TTC549 (cell line): Measurements from ENCODE around the gene RAE1.
"Not testable (repeated sequence)": the region's sequence is repeated elsewhere in the genome, so short reads cannot be mapped to it uniquely, and the experiment has no call there.

Source experiments
- FAIRE-seq: peaks from 2 replicates; lab custom pipeline; 2012; peaks lifted over from hg19 to GRCh38; lab: Jason Lieb, UNC

RAE1 gene

DNA sequence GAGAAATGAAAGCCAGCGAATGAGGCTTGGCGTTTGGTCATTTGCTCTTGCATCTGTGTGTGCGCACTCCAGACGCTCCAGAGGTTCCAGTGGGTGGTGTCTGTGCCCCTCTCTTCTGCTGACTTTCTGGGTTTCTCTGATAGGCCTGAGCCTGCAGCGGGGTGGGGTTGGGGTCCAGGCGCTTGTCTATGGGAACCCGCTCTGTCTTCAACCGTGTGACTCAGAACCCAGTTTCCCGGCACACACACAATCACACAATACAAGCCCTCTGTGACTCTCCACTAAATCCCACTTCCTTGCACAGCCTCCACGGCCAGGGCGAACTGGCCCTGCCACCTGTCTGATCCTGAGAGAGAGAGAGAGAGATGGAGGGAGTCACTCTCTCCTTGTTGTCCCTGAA, 64.7 kb downstream of the RAE1 start:
- FAIRE-seq = no peak

DNA sequence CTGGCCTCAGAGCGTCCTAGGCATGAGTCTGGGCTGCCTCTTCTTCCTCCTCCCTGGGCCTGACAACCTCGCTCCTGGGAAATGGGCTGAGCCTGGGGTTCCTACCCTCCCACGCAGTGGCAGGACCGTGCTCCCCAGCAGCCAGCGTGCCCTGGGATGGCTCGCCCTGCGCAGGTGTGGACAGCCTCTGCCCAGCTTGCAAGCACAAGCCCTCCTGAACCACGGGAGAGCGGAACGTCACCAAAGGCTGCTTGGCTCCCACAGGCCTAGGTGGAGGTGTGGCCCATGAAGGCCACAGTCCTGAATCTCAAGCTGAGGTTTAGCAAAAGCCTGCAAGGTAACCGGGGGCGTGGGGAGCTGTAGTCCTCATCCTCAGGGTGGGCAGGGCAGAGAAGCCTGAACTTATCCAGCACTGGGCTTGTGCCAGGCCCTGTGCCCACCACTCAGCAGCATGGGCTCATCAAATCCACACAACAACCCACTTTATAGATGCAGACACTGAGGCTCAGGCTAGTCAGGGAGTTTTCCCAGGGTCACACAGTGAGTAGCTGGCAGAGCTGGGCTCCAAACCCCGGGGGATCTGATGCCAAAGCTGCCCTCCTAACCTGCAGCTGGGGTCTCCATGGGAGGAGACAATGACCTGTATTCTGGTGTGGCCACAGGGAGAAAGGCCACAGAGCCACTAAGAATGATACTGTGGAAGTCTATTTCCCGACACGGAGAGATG, 65.4 kb downstream of the RAE1 start:
- no peak for FAIRE-seq

DNA sequence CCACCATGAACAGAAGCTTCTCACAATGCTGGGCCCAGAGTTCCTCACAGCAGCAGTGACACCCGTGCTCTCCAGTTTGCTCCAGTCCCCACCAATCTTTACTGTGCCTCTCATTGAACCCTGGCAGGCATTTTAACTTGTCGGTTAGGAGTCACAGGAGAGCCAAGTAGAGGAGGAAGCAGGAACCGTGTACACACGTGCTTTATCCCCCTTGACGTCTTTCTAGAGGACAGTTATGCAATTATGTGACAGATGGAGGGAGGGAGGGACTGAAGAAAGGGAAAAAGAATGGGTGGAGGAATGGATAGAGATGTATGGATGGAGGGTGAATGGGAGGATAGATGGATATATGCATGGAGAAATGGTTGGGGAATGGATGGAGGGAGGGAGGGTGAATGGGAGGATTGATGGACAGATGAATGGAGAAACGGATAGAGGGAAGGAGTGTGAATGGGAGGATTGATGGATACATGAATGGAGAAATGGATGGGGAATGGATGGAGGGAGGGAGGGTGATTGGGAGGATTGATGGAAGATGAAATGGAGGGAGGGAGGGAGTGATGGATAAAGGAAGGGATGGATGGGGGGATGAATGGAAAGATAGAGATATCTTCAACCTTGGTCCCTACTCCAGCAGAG, 66.1 kb downstream of the RAE1 start:
- no peak for FAIRE-seq

DNA sequence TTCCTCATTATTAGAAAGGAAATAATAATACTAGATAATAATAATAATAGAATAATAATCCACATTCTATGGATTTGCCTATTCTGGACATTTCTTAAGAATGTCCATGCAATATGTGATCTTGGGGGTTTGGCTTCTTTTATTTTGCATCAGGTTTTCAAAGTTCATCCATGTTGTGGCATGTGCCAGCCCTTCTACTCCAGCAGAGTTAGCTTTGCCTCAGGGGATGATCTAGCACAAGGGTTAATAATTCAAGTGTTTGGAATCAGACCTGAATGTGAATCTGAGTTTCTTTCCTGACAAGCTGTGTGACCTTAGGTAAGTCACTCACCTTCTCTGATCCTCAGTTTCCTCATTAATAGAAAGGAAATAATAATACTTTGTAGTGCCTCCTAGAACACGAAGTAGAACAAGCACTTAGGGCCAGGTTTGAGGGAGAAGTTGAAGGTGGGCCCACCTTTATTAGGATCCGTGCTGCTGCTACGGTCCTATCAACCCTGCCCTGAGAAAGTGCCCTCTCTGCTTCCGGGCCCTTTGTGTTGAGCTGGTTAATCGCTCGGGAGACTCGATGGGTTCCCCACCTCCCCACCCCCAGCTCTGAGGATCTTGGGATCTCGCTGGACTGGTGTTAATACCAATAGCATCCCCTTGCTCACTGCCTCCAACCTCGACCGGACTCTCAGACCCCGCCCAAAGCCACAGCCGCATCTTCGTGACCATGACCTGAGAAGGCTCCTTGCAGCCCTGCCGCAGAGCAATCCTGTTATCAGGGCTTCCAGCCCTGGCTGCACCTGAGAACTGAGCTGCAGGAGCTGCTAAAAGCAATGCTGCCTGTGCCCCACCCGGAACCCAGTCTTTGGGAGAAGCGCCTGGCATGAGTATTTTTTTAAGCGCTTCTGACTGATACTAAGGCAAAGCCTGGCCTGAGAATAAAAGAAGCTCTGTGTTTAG, 67.0 kb downstream of the RAE1 start:
- FAIRE-seq = no peak

DNA sequence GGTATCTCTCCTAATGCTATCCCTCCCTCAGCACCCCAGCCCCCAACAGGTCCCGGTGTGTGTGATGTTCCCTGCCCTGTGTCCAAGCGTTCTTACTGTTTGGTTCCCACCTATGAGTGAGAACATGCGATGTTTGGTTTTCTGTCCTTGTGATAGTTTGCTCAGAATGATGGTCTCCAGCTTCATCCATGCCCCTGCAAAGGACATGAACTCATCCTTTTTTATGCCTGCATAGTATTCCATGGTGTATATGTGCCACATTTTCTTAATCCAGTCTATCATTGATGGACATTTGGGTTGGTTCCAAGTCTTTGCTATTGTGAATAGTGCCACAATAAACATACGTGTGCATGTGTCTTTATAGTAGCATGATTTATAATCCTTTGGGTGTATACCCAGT, 68.4 kb downstream of the RAE1 start:
- FAIRE-seq = not testable (repeated sequence)

DNA sequence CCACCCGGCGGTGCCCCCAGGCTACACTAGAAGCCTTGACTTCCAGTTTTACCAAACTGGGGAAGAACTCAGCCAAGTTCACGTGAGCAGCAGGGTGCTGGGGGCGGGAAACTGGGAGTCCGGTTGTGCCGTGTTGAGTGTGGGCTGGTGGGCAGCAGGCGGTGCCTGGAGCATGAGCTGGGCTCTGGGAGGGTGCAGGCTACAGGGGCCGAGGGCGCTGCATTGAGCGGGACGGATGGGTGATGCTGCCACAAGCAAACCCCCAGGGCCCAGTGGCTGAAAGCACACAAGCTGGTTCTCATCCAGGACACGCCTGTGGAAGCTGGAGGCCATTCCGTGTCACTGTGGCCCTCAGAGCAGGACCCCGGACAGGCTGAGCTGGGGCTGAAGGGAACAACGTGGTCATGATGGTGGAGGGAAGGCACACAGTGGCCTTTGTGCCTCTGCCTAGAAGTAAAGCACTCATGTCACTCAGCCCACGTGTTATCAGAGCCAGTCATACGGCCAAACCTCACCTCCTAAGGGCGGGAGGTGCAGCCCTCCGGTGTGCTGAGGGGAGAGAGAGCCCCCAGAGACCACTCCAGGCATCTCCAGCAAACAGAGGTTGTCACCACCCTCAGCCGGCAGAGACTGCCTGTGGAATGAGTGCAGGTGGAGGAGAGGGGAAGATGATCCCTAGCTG, 69.7 kb downstream of the RAE1 start:
- FAIRE-seq = no peak

DNA sequence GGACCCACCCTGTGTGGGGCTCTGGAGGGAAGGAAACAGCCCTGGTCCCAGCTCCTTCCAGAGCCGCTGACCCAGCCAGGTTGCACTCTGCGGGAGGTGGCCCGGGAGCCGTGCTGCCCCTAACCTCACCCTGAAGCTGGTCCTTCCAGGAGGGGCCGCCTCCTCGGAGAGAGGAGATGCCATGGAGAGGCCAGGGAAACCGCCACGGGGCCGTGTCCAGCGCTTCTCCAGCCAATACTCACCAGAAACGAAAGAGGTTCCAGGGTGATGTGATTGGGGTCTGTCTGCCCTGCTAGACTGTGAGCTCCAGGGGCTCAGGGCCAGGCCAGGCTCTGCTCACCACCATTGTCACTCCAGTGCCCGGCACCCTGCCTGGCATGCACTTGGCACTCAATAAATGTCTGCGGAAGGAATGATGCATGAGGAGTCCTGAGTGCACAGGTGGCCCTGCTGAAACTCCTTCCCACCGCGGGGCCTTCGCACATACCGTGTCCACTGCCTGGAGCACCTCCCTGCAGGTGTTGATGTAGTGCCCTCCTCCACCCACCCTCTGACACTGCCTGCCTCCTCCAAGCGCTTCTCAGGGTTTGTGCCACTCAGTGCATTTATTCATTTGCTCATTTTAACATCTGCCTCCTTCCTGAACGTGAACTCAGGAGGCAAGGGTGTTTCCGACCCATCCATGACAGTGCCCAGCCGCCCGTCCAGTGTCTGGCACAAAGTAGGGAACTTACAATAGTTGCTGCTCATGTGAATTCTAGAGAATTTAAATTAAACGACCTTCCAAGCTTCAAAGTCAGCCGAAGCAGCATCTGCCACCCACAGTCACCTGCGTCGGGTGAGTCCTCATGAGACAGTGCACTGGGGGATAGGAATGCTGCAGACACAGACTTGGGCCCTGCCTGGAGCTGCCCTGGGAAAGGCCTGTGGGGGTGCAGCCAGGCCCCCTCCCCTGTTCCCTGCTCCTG, 70.5 kb downstream of the RAE1 start:
- FAIRE-seq = no peak

DNA sequence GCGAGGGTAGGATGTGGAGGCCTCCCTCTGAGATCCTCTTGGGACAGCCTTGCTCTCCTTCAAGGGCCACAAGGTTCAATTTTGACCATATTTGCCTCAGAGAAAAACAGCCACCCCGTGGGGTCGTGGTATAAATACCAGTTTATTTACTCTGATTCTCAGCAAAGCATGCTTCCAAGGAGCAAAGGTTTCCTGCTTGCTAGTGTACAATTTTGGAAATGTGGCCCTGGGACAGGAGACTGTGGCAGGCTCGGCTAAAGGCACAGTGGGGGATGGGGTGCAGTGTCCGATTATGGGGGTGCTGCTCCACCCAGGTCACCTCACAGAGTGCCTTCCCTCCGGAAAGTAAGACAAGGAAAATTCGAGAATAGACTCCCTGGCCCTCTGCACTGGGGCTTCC, 71.2 kb downstream of the RAE1 start:
- FAIRE-seq = no peak

DNA sequence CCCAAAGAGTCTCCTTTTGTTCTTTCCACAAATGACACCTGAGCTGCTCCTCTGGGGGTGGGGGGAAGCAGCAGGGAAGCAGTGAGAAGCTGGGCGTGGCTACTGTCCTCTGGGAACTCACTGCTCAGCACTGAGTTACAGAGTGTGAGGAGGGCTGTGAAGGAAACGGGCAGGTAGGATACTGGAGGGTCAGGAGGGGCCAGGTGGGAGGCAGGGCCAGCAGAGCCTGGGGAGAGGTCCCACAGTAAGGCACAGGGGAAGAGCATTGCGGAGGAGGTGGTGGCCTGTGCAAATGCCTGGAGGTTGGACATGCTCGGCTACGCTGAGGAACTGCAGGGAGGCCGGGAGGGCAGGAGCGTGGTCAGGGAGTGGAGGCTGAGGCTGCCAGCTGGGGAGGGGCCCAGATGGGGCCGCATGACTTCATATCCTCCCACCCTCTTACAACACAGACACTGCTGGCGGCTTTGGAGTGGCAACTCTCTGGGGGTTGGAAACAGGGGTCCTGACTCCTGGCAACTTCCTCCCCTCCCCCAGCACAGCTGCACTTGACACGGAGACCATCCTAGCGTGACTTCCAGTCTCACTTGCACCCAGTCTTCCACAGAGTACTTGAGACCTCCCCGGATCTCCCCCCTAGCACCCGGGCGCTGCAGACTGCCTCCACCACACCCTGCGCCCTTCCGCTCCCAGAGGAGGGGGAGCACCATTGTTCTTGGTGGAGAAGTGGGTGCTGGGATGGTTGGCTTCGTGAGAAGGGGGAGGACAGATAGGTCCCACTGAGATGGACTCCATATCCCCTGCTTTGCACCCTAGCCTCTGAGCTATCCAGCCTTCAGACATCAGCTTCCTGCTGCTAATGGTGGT, 74.3 kb downstream of the RAE1 start:
- no peak for FAIRE-seq

DNA sequence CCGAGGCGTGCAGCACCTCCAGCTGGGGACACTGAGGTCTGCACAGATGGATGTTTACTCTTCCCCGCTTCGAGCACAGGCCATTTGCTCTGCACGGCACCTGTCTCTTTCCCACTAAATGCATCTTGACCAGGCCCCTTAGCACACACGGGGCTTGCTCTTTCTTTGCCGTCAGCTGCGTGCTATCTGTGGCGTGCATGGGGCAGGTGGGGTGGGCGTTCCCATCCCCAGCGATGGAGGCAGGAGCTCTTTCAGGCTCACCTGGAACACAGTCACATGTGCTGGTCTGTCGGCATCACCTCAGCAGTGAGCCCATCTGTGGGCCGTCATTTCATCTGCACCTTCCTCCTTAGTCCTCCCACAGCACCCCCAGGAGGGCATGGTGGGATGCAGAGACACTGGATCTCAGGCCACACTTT, 75.2 kb downstream of the RAE1 start:
- no peak for FAIRE-seq

DNA sequence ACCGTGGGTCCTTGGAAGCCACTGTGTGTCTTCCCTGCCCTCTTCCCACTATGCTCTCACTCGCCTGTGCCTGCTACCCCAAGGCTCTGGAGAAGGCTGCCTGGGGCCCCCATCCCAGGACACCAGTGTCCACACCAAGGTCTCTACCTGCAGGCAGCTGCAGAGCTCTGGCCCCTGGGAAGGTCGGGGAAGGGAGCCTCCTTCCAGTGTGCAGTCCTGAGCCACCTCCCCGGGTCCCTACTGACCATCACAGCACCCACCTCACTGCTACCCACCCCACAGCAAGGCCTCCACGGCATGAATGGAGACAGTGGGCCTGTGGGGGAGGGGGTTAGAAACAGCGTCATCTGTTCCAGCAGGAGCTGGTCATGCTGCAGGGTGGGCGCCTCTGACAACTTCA, 75.8 kb downstream of the RAE1 start:
- FAIRE-seq = no peak

DNA sequence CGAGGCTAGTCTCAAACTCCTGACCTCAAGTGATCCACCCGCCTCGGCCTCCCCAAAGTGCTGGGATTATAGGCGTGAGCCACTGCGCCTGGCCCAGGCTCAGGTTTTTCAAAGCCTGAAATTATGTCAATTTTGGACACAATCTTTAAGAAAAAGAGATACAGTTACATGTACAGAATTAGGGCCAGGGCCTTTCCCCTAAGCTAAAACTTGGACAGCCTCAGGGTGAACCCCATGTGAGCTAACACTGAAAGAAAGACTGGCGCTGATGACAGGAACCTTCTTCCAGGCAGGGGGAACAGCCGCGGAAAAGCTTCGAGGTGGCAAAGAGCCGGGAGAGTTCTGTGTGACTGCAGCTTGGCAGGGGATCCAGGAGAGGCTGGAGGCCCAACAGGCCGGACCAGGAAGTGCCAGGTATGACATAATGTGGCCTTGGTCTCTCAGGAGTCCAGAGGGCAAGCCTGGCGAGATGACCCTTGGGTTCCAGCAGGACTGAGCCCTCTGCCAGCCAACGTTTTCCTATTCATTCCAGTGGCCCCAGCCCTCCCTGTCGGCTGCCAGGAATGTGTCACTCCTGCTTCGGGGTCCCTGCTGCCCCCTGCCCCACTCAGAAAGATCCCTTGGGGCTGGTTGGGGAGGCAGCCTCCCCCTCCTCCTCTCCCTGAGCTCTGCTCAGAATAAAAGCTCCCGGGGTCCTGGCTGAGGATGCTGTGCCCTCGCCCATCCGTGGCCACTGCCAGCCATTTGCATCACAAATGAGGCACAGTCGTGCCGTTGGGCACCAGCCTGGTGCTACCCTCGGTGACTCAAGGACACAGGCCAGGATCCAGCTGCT, 77.5 kb downstream of the RAE1 start:
- FAIRE-seq = no peak
